ENCODE data around the gene CHST12. TPM values are rescaled to one million over a fixed set of nuclear protein-coding genes. Genes with fewer than 3 reads are reported as not detected.
A peak's percentile ranks its signal among the peaks of the same experiment; 100 is the strongest.

CHST12 gene
- total RNA-seq, 1 experiment from 2014 or later = 18.3 TPM

- no peak for TF ChIP-seq CDX4 (CRISPR knock-in tag; IDR thresholded peaks at IDR 0.05; ENCODE audit: borderline replicate concordance)
- 0 out of 2 replicates have a peak, but pooled peaks have one; percentile 15 for TF ChIP-seq ERG (CRISPR knock-in tag; IDR thresholded peaks at IDR 0.05)
- no peak for TF ChIP-seq ATF6 (CRISPR knock-in tag; IDR thresholded peaks at IDR 0.05)
- TF ChIP-seq E2F5 (CRISPR knock-in tag; IDR thresholded peaks at IDR 0.05) = no peak
- TF ChIP-seq ZSCAN18 (CRISPR knock-in tag; IDR thresholded peaks at IDR 0.05) = no peak
- peak; percentile 97 for TF ChIP-seq GTF2I (CRISPR knock-in tag; conservative IDR thresholded peaks at IDR 0.05)
- TF ChIP-seq NFYB (CRISPR knock-in tag; conservative IDR thresholded peaks at IDR 0.05; ENCODE audit: low read depth) = no peak
- TF ChIP-seq CBFB (CRISPR knock-in tag; IDR thresholded peaks at IDR 0.05; ENCODE audit: low read depth) = no peak
- no peak for TF ChIP-seq ZNF263 (CRISPR knock-in tag; IDR thresholded peaks at IDR 0.05; ENCODE audit: low read depth)
- TF ChIP-seq USF2 (CRISPR knock-in tag; IDR thresholded peaks at IDR 0.05) = no peak
- peak; percentile 61; the same call in 1 of the 2 replicates for TF ChIP-seq FOXP1 (CRISPR knock-in tag; IDR thresholded peaks at IDR 0.05; ENCODE audit: borderline replicate concordance)
- TF ChIP-seq ZNF138 (CRISPR knock-in tag; conservative IDR thresholded peaks at IDR 0.05) = no peak
- no peak for TF ChIP-seq EMX1 (CRISPR knock-in tag; IDR thresholded peaks at IDR 0.05)
- TF ChIP-seq NFATC4 (CRISPR knock-in tag; IDR thresholded peaks at IDR 0.05) = no peak
- TF ChIP-seq ATF2 (CRISPR knock-in tag; IDR thresholded peaks at IDR 0.05; ENCODE audit: borderline replicate concordance, low read depth) = no peak
- TF ChIP-seq ZNF416 (CRISPR knock-in tag; IDR thresholded peaks at IDR 0.05) = no peak
- no peak for TF ChIP-seq ZNF671 (CRISPR knock-in tag; IDR thresholded peaks at IDR 0.05)
- no peak for TF ChIP-seq IRF2 (CRISPR knock-in tag; IDR thresholded peaks at IDR 0.05; ENCODE audit: borderline replicate concordance, low read depth)
- no peak for TF ChIP-seq E2F1 (CRISPR knock-in tag; IDR thresholded peaks at IDR 0.05)
- no peak for TF ChIP-seq TP53 (CRISPR knock-in tag; IDR thresholded peaks at IDR 0.05)
- TF ChIP-seq ZNF121 (CRISPR knock-in tag; IDR thresholded peaks at IDR 0.05) = peak; percentile 30; the same call in 1 of the 2 replicates
- no peak for TF ChIP-seq ATF1 (CRISPR knock-in tag; IDR thresholded peaks at IDR 0.05)
- 0 out of 2 replicates have a peak, but pooled peaks have one; percentile 62 for TF ChIP-seq SMAD3 (CRISPR knock-in tag; IDR thresholded peaks at IDR 0.05; ENCODE audit: borderline replicate concordance)
- TF ChIP-seq NR2C2 (CRISPR knock-in tag; IDR thresholded peaks at IDR 0.05) = no peak
Observed at GRCh38 chr7:2496375-2496774, 93.0 kb downstream of the CHST12 start (continued).

All from WTC11 (cell line).